GM19351 (cell line): ENCODE measurements around the gene RNF40.
A peak's percentile ranks its signal among the peaks of the same experiment; 100 is the strongest.

Experiments used
- ATAC-seq: cut with Tn5 transposase; IDR thresholded peaks from one replicate; pipeline ENCODE4 v1.9.1; 2021; ENCODE audit warnings: mild to moderate bottlenecking, moderate library complexity; ENCODE audit not compliant: unreplicated experiment

The RNF40 gene

DNA sequence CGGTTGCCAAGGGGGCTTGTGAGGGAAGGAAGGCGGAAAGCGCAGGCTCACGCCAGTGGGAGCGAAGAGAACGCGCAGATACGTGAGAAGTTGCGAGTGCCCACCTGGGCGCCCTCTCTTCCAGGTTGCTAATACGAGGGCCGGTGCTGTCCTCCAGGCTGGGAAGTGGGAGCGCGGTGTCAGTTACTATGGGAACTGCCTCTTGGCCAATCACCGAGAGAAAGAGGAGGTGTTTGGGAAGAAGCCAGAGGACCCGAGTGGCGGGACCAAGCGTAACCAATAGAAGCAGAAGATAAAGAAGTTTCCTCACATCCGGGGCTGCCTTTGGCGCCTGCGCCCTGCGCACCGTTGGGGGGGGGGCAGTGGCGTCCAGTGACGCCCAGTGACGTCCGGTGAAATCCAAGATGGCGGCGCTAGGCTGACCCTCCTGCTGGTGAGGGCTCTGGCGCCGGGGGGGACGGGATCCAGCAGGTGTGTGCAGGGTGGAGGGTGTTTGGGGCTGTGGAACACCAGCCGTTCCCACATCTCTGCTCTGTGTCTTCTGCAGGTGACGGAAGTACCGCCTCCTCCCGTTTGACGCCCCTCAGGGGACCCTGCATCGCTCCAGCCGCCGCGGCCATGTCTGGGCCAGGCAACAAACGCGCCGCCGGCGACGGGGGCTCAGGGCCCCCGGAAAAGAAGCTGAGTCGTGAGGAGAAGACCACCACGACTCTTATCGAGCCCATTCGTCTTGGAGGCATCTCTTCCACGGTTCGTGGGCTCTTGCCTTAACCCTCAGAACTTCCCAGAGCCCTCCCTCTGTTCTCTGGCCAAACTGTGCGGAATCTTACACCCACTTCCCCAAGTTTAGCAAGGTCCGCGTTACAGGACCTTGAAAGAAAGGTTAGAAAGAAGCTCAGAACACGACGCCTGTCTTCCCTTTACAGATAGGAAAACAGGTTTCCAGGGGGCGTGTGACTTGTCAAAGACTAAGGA is at the start of gene RNF40, which contains the start of gene CFAP119:
TSS of gene RNF40 (plus strand) at position 395 of the 975 bp plus-strand sequence. CDS start at position 619, 224 bp downstream.
TSS of gene CFAP119 (minus strand) at position 135 of the 975 bp plus-strand sequence. CDS start 314 bp downstream, outside the sequence.
- peak; percentile 83 for ATAC-seq

DNA sequence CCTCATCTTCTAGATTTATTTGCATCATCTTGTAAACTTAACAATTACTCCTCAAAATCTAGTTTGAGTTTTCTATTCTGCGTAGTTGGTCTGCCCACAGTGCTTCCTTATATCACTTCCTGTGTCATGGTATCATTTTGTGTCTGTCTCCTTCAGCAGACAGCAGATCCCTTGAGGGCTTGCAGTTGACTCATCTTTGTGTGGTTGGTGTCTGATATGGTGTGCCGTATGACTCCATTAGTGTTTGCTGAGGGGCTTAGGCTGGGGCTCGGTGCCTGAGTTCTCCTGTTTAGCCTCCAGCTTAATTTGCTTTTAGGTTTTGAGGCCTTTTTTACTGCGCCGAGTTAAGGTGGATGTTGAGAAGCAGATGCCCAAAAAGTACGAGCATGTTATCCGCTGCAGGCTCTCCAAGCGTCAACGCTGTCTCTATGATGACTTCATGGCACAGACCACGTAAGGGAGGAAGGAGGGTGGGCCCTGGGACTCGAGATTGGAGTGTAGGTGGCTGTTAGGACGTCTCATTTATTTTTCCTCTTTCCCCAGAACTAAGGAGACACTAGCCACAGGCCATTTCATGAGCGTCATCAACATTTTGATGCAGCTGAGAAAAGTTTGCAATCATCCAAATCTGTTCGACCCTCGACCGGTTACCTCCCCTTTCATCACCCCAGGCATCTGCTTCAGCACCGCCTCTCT is 46.2 kb upstream of the RNF40 start:
- ATAC-seq = no peak

DNA sequence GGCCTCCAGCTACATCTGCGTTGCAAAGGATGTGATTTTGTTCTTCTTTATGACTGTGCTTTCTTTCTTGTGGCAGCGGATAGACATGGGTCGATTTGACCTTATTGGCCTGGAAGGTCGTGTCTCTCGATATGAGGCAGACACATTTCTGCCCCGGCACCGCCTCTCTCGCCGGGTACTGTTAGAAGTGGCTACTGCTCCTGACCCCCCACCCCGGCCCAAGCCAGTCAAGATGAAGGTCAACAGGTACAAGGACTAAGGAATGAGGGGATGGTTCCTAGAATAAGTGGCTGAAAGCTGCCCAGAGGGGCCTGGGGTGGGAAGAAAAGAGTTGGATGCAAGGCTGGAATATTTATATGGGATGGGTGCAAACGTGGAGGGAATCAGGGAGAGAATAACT is 42.0 kb upstream of the RNF40 start:
- no peak for ATAC-seq

DNA sequence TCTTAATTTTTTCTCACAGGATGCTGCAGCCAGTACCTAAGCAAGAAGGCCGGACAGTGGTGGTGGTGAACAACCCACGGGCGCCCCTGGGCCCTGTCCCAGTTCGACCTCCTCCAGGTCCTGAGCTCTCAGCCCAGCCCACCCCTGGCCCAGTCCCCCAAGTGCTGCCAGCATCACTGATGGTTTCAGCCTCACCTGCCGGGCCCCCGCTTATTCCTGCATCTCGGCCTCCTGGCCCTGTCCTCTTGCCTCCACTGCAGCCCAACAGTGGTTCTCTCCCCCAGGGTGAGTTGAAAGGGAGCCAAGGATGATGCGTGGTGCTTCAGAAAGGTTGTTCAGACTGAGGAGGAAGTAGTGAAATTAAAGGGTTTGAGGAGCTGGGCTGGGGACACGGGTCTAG is 41.4 kb upstream of the RNF40 start:
- no peak for ATAC-seq

DNA sequence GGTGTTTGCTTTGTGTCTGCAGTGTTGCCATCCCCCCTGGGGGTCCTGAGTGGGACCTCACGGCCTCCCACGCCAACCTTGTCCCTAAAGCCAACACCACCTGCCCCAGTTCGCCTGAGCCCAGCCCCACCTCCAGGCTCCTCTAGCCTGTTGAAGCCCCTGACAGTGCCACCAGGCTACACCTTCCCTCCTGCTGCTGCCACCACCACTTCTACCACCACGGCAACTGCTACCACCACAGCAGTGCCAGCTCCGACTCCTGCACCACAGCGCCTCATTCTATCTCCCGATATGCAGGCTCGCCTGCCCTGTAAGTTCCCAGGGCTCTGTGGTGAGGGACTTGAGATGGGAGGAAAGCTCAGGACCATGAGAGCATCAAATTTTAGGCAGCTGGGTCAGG is 41.0 kb upstream of the RNF40 start:
- no peak for ATAC-seq

DNA sequence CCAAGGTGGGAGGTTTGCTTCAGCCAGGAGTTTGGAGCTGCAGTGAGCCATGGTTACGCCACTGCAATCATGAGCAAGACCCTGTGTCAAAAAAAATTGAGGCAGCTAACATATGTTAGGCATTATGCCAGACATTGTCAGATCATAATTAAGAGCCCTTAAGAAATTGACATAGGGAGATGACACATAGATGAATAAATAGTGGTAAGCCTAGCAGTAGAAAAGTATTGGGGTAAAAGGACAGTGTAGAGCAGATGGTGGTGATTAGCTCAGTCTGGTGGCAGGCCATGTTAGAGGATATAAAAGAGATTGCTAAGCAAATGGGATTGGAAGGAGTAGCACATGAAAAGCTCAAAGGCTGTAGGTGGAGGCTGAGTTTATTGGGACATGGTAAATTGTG is 40.5 kb upstream of the RNF40 start:
- no peak for ATAC-seq

DNA sequence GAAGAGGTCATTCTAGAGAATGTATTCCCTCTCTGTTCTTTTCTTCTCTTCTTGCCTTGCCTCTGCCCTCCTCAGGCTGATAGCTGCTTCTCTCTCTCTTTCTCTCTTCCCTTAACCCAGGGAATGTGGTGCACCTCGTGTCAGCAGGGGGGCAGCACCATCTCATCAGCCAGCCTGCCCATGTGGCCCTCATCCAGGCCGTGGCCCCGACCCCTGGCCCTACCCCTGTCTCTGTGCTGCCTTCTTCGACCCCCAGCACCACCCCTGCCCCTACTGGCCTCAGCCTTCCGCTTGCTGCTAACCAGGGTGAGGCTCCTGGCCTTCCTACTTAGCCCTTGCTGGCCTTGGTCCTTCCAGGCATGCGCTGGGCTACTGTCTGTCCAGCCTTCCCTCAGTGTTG is 39.7 kb upstream of the RNF40 start:
- ATAC-seq = no peak

DNA sequence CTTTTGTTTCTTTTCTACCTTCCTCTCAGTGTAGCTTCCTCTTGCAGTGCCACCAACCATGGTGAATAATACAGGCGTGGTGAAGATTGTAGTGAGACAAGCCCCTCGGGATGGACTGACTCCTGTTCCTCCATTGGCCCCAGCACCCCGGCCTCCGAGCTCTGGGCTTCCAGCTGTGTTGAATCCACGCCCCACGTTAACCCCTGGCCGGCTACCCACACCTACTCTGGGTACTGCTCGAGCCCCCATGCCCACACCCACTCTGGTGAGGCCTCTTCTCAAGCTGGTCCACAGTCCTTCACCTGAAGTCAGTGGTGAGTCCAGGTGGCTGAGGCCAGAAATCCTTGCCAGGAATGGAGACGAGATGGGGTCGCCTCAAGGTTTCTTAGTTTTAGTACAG is 39.2 kb upstream of the RNF40 start:
- ATAC-seq = no peak

DNA sequence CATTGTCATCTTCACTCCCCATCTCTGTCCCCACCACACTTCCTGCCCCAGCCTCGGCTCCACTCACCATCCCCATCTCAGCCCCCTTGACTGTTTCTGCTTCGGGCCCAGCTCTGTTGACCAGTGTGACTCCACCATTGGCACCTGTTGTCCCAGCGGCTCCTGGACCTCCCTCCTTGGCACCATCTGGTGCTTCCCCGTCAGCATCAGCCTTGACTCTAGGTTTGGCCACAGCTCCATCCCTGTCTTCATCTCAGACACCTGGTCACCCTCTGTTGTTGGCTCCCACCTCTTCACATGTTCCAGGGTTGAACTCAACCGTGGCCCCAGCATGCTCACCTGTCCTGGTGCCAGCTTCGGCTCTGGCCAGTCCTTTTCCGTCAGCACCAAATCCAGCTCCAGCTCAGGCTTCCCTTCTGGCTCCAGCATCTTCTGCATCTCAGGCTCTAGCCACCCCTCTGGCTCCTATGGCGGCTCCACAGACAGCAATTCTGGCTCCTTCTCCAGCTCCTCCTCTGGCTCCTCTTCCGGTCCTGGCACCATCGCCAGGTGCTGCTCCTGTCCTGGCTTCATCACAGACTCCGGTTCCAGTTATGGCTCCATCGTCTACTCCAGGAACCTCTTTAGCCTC is 38.3 kb upstream of the RNF40 start:
- no peak for ATAC-seq

DNA sequence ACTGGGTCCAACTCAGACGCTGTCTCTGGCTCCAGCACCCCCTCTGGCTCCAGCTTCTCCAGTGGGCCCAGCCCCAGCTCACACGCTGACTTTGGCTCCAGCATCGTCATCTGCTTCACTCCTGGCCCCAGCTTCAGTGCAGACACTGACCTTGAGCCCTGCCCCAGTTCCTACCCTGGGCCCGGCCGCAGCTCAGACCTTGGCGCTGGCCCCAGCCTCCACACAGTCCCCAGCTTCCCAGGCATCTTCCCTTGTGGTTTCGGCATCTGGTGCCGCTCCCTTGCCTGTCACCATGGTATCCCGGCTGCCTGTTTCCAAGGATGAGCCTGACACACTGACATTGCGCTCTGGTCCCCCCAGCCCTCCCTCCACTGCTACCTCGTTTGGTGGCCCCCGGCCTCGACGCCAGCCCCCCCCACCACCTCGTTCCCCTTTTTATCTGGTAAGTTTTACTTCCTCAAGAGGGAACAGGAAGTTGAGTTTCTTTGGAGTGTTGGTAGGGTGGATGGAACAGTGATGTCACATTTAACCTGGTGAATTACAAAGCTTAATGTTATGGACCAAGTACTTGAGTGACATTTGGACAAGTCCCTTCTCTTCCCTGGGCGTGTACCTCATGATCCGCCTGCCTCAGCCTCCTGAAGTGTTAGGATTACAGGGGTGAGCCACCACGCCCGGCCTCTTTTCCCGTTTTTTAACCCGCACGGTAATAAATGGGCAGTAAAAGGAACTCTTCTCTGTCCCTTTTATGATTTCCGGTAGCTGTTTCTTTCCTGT is 37.3 kb upstream of the RNF40 start:
- ATAC-seq = no peak

DNA sequence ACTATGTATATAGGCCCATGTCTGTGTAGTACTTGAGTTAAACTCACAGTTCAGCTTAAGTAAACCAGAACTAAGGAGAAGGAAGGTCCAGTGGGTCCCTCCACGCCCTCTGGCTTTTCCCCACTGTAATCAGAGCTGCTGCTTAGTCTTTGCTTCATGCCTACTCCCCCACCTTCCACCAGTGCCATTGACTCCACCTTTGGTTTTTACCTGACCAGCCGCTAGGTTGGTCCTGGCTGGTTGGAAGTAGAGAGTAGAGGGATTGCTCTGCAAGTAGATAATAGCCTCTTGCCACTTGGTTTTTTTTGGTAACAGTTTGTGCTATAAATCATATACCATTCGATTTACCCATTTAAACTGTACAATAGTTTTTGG is 36.7 kb upstream of the RNF40 start:
- ATAC-seq = no peak

DNA sequence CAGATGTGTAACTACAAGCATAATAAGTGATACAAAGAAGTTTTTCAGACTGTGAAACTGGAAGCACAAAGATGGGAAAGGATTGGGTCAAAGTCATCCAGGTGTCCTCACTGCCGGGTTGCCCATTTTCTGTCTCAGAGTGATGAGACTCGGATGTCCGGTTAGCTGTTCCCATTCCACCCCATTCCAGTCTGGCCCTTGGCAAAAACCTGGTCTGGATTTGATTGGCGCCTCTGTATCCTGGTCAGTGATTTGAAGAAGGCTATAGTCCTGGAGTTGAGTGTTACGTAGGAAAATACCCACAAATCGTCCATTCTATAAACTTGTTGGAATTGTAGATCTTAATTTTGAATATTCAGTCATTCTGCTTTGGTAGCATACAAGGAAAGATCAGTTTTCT is 33.8 kb upstream of the RNF40 start:
- ATAC-seq = no peak

DNA sequence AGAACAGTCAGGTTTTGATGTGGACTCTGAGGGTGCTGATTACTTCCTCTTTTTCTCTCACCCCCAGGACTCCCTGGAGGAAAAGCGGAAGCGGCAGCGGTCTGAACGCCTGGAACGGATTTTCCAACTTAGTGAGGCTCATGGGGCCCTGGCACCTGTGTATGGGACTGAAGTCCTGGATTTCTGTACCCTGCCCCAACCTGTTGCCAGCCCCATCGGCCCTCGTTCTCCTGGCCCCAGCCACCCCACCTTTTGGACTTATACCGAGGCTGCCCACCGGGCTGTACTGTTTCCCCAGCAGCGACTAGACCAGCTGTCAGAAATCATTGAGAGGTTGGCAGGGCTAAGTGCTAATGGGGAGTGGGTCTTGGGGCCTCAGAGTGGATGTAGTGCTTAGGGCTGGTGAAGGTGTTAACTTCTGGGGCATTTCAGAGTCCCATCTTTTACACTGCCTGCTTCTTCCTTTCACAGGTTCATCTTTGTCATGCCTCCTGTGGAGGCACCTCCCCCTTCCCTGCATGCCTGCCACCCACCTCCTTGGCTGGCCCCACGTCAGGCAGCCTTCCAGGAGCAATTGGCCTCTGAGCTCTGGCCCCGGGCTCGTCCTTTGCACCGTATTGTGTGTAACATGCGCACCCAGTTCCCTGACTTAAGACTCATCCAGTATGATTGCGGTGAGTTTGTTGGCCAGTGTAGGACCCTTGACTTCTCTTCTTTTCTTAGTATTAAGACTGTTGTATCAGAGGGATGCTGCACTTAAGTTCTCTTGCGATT is 33.0 kb upstream of the RNF40 start:
- no peak for ATAC-seq

DNA sequence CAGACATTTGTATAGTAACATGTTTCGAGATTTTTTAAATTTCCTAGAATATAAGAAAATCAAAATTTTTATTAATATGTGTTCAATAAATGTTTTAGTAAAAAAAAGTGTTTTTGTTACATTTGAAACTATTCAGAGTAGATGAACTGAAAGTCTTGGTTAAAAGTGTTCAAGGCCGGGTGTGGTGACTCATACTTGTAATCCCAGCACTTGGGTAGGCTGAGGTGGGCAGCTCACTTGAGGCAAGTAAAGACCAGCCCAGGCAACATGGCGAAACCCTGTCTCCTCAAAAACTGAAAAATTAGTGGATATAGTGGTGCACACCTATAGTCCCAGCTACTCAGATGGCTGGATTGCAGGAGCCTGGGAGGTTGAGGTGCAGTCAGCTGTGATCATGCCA is 30.7 kb upstream of the RNF40 start:
- ATAC-seq = no peak

DNA sequence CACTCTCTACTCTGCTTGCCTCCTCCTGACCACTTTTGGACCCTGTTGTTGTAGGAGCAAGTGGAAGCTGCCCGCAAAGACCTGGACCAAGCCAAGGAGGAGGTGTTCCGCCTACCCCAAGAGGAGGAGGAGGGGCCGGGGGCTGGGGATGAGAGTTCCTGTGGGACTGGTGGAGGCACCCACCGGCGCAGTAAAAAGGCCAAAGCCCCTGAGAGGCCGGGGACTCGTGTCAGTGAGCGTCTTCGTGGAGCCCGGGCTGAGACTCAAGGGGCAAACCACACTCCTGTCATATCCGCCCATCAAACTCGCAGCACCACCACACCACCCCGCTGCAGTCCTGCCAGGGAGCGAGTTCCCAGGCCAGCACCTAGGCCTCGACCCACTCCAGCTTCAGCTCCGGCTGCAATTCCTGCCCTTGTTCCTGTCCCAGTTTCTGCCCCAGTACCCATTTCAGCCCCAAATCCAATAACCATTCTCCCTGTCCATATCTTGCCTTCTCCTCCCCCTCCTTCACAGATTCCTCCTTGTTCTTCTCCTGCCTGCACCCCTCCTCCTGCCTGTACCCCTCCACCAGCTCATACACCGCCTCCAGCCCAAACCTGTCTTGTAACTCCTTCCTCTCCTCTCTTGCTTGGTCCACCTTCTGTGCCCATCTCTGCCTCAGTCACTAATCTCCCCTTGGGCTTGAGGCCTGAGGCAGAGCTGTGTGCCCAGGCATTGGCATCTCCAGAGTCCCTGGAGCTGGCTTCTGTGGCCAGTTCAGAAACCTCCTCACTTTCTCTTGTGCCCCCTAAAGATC is 24.9 kb upstream of the RNF40 start:
- no peak for ATAC-seq

DNA sequence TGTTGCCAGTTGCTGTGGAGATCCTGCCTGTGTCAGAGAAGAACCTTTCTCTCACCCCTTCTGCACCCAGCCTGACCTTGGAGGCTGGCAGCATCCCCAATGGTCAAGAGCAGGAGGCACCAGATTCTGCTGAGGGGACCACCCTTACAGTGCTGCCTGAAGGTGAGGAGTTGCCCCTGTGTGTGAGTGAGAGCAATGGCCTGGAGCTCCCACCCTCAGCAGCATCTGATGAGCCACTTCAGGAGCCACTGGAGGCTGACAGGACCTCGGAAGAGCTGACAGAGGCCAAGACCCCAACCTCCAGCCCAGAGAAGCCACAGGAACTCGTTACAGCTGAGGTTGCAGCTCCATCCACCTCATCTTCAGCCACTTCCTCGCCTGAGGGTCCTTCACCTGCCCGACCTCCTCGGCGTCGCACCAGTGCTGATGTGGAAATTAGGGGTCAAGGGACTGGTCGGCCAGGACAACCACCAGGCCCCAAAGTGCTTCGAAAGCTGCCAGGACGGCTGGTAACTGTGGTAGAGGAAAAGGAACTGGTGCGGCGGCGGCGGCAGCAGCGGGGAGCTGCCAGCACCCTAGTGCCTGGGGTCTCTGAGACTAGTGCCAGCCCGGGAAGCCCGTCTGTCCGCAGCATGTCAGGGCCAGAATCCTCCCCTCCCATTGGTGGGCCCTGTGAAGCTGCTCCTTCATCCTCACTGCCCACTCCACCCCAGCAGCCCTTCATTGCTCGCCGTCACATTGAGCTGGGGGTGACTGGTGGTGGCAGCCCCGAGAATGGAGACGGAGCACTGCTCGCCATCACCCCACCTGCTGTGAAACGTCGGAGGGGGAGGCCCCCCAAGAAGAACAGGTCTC is 24.1 kb upstream of the RNF40 start:
- ATAC-seq = no peak

DNA sequence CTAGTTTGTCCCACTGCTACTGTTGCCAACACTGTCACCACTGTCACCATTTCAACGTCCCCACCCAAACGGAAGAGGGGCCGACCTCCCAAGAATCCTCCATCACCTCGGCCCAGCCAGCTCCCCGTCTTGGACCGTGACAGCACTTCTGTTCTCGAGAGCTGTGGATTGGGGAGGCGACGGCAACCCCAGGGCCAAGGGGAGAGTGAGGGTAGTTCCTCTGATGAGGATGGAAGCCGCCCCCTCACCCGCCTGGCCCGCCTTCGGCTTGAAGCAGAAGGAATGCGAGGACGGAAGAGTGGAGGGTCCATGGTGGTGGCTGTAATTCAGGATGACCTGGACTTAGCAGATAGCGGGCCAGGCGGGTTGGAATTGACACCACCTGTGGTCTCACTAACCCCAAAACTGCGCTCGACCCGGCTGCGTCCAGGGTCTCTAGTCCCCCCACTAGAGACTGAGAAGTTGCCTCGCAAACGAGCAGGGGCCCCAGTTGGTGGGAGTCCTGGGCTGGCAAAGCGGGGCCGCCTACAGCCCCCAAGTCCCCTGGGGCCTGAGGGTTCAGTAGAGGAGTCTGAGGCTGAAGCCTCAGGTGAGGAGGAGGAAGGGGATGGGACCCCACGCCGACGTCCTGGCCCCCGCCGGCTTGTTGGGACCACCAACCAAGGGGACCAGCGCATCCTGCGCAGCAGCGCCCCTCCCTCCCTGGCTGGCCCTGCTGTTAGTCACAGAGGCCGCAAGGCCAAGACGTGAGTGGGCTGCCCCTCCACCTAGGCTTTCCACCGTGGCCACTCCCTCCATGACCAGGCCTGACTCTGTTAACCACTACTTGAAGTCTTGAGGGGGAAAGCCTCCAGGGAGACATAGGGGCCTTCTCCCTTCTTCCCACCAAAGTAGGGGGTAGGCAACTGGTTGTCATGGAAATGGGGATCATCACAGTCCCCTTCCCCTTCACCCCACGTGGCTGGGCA is 22.9 kb upstream of the RNF40 start:
- no peak for ATAC-seq
